Cortex of kidney (tissue), 1 donor: ENCODE data around the gene BUD31.
"Not testable (repeated sequence)": the region's sequence is repeated elsewhere in the genome, so short reads cannot be mapped to it uniquely, and the experiment has no call there.

ENCODE experiments used
- DNase-seq: peaks from one replicate; lab custom pipeline; 2025; lab: John Stamatoyannopoulos, UW

The BUD31 gene

GRCh38 chr7:99380823-99381663 is 27.7 kb upstream of the BUD31 start:
- DNase-seq = no peak

DNA sequence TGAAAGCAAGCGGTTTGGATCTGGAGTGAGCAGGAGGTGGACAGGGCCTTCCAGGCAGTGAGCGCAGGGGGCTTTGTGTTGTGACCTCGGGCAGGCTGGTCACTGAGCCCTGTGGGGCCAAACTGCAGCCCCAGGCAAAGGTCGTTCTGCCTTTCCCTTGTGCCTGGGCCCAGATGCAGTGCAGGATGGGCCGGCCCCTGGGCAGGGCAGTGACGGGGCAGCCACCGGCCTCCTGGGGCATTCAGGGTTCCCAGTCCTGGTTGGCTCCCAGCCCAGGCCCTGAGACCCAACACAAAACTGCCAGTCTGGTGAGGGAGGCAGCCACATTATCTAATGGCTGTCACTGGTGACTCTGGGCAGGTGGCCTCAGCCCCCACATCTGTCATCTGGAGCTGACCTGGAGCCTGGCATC is 27.1 kb upstream of the BUD31 start:
- DNase-seq = no peak

DNA sequence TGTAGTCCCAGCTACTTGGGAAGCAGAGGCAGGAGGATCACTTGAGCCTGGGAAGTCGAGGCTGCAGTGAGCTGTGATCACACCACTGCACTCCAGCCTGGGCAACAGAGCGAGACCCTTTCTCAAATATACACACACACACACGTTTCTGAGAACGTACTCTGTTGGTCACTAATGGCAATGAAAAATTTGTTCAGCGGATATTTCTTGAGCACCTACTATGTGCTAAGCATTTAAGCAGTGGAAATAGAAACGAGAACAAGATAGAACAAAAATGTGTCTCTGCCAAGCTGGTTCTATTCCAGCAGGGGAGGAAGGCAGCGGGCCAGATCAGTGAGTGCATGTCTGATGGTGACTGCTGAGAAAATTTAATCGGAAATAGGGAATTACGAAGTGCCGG is 25.6 kb upstream of the BUD31 start:
- no peak for DNase-seq

DNA sequence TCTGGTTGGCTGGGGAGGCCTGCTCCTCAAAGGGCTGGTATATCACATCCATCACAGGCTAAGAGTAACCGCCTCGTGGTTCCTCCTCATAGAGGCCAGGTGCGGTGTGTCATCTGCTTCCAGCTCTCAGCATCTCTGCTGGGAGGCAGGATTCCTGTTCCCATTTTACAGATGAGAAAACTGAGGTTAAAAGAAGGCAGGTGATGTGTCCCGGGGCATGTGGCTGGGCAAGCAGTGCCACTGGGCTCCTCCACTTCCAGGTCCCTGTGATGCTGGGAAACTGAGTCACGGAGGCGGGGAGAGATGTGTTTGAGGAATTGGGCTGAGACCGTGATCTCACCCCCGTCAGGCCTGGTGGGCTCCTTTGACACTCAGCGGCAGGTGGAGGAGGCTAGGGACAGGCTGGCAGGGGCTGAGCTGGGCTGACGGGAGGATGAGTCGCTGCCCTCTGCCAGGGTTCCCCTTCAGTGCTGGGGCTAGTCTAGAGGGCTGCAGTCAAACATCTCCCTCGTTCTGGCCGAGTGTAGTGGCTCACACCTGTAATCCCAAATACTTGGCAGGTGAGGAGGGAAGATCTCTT is 24.9 kb upstream of the BUD31 start:
- no peak for DNase-seq

GRCh38 chr7:99384523-99384922 is 24.2 kb upstream of the BUD31 start:
- no peak for DNase-seq

GRCh38 chr7:99385564-99385963 is 23.2 kb upstream of the BUD31 start:
- DNase-seq = no peak

DNA sequence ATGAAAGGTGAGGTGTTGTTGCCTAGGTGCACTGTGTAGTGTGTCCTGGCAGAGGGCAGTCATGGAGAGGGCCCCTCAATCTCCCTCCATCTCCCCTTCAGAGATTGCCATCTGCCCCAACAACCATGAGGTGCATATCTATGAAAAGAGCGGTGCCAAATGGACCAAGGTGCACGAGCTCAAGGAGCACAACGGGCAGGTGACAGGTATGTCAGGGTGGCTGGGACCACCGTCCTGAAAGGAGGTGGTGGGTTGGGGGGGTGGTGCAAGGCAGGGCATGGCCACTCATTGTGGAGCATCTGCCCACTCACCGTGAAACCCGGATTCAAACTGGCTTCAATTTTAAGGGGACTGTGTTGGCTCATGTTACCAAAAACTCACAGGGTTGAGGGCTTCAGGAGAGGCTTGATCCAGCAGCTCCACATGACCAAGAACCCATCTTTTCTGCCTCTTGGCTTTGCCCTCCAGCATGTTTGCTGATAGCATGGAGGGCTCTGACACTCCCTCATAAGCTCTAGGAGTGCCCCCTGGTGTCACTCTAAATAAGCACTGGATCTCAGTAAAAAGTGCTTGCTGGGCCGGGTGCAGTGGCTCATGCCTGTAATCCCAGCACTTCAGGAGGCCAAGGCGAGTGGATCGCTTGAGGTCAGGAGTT is 22.1 kb upstream of the BUD31 start:
- no peak for DNase-seq

DNA sequence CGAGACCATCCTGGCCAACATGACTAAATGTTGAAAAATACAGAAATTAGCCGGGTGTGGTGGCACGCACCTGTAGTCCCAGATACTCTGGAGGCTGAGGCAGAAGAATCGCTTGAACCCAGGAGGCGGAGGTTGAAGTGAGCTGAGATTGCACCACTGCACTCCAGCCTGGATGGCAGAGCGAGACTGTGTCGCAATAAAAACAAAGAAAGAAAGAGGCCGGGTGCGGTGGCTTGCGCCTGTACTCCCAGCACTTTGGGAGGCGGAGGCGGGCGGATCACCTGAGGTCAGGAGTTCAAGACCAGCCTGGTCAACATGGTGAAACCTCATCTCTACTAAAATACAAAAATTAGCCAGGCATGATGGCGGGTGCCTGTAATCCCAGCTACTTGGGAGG is 21.5 kb upstream of the BUD31 start:
- DNase-seq = not testable (repeated sequence)

DNA sequence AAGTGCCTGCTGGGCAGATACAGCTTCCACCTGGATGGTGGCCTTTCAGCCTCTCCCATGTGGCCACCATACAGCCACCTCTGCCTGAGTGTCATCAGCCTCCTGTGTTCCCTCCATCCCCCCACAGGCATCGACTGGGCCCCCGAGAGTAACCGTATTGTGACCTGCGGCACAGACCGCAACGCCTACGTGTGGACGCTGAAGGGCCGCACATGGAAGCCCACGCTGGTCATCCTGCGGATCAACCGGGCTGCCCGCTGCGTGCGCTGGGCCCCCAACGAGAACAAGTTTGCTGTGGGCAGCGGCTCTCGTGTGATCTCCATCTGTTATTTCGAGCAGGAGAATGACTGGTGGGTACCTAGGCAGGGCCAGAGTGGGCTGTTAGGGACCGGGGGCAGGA is 20.9 kb upstream of the BUD31 start:
- no peak for DNase-seq

DNA sequence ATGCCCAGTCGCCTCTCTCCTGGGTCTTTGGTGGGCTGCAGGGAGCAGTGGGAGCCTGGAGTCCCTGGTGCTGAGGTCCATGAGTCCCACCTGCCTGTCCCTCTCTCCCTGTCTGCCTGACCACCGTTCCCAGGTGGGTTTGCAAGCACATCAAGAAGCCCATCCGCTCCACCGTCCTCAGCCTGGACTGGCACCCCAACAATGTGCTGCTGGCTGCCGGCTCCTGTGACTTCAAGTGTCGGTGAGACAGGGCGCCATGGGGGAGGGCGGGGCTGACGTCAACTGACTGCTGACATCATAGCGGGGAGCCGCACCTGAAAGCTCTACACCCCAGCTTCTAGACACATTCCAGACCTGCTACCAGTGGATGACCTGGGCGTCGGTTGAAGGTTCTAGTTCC is 19.0 kb upstream of the BUD31 start:
- DNase-seq = no peak

- no peak for DNase-seq
These were observed 17.7 kb upstream of the BUD31 start for GRCh38 chr7:99390941-99391602.

DNA sequence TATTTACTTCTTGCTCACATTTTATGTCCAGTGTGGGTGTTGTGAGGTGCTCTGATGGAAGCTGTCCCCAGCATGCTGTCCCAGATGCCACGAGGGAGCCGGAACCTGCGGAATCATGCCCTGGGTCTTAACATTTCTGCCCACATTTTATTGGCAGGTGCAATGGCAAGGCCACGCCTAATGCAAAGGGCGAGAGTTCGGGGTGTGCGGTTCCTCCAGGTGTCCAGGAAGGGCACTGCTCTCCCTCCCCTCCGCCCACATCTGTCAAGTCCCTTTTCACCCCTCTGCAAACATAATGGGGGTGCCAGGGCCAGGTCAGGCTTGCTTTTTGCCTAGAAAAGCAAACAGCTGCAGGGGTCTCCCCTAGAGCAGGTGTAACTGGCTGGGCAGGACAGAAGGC is 16.7 kb upstream of the BUD31 start:
- no peak for DNase-seq

DNA sequence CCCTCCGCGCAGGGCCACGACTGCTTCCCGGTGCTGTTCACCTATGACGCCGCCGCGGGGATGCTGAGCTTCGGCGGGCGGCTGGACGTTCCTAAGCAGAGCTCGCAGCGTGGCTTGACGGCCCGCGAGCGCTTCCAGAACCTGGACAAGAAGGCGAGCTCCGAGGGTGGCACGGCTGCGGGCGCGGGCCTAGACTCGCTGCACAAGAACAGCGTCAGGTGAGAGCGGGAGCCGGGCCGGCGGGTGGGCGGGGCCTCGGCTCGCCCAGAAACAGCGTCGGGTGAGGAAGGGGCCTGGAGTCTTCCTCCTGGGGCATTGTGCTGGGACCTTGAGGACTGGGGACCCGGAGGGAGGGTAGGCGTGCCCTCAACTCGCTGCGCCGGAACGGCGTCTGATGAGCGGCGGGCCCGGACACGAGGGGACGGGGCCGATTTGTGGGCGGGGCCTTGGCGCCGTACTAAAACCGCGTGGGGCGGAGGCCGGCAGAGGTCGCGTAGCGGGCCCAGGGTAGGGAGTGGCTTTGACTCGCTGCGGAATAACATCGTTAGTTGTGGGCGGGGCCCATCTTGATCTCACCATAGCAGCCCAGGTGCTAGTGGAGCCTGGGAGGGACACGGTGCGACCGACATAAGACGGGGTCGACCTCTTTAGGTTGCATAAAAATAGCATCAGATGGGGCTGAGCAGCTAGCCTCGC is 16.0 kb upstream of the BUD31 start:
- no peak for DNase-seq

DNA sequence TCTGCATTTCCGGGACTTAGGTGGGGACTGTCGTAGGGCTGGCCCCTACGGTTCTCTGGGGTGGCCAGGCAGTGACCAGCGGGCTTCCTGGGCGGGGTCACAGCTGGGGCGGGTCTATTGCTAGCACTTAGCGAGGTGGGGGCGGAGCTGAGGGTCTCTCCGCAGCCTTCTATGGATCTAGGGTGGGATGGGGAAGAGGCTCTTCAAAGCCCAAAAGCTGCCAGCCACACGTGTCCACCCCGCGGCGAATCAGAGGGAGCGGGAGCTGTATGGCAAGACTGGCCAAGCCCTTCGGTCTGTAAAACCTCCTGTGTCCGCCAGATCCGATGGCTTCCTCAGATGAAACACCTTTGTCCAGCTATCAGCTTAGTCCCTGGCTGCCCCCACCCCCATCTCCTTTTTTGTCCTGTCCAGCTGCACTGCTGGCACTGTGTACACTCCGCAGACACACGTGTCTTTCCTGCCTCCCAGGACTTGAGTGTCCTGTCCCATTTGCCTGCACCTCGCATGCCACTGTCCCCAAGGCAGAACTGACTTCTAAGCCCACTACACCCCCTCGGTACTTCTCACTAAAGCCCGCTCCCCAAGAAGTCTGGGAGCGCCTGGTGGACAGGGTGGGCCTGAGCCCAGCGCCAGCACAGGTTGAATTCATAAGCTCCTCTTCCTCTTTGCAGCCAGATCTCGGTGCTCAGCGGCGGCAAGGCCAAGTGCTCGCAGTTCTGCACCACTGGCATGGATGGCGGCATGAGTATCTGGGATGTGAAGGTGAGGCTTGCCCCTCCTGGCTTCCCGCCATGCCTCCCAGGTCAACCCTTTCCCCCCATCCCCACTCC is 15.2 kb upstream of the BUD31 start:
- no peak for DNase-seq

DNA sequence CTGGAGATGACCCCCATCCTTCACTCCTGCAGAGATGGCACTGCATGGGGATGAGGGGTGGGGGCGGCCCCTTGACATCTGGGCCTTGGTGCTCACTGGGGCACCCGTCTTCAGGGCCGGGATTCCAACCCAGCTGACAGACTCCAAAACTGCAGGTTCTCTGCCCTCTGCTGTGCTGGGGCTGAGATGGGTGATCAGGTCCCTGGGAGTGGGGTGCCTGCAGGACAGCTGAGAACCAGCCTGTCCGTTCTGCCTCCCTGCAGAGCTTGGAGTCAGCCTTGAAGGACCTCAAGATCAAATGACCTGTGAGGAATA is 14.6 kb upstream of the BUD31 start:
- no peak for DNase-seq

- no peak for DNase-seq
These were observed 13.0 kb upstream of the BUD31 start for GRCh38 chr7:99395616-99396327.

DNA sequence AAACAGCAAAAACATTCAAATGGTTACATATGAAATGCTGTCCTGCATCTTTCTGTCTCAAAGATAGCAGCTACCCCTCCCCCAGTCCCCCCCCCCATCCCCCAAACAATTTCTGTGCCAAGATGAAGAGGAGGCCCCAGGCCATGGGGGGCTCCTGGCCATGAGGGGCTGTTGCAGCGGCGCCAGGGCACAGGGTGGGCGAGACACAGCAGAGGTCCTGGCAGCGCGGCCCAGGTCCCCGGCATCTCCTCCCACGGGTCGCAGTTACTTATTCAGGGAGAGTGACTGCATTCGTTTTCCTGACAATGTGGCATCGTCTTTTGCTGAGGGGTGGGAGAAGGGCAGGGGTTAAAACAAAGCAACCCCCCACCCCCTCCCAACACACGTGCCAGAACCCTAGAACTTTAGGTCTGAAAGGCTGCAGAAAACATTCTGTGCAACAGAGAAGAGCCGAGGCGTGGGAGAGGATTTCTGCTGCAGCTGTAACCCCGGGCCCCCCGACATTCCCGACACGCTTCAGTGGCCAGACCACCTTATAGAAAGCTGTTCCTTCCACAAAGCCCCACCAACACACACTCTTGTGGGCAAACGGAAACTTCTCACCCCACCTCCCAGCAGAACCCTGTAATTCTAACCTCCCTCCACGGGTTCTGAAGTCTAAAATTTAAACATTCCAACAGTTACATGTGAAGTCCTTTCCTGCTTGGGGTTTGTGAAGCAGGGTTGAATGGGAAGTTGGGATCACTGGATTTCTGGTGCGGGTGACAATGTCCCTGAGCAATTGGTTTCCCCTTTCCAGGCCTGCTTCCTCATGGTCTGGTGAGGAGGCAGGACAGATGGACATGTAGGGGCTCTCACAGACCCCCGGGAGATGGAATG is 12.1 kb upstream of the BUD31 start:
- no peak for DNase-seq

DNA sequence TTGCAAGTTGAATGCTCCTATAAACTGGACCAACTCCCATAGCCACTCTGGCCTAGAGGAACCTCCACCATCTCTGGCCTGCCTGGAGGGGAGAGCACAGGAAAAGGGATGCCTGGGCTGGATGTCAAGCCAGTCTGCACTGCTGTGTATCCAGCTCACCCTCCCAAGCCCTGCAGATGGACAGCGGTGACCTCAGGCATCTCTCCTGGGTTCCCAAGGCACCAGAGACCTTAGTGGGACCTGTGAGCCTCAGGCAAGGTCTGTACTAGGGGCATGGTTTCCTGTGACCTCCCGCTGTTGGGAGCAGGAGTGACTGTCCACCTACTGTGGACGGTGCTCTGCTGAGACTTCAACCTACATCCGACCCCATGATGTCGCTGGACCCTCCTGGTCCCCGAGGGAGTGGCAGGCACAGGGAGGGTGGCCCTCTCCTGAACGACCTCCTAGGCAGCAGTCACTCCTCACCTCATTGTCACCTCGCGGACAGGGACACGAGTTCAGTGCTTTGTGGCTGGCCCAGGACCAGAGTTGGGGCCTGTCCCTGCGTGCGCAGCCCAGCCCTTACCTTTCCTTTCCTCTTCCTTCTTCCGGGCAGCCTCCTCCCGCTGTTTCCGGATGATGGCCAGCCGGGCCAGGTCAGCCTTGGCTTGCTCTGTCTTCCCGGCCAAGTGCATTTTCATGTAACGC is 11.3 kb upstream of the BUD31 start:
- DNase-seq = no peak

DNA sequence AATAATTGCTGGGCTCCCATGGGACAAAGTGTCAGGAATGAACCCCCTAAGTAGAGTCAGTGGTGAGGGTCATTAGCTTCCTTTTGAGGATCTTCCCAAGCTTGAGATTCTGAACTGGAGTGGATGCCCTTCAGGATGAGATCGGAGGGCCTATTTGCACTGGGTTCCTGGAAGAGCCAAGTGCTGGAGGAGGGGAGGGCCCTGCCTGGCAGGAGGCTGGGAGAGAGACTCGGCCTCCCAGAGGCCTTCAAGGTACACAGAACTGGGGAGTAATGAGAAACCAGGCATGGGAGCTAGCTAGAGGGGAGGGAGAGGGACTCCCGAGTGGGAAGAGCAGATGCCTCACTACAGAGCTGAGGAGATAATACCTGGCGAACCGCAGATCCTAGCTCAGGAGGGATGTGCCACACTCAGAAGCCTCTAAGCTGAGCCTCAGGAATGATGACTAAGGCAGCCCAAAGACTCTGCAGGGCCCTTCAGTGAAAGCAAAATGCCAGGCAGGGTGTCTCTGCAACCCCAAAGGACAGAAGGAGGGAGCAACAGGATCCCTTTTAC is 9.8 kb upstream of the BUD31 start:
- no peak for DNase-seq
